Prostate gland (tissue), 2 donors: Measurements from ENCODE around the gene GOSR2. TPM values are rescaled to one million over a fixed set of nuclear protein-coding genes. Genes with fewer than 3 reads are reported as not detected.

Source experiments
- DNase-seq: peaks from one replicate; pipeline ENCODE4 v3.0.0-alpha.2; 2019; ENCODE audit warnings: low spot score
- H3K27ac ChIP-seq, 2 donors: fragments of 200-600 bp; sonication (generic); 2 replicates each; pipeline ENCODE4 v1.5.1; 2017 to 2019
- H3K27me3 ChIP-seq: fragments of 200-600 bp; sonication (generic); replicated peaks from 2 replicates; pipeline ENCODE4 v1.5.1; 2019; ENCODE audit not compliant: insufficient read depth
- H3K36me3 ChIP-seq, 2 donors: fragments of 200-600 bp; sonication (generic); 1 replicate in 1 of 2; 2 replicates in 1 of 2; pipeline versions ENCODE4 v1.5.1 to v1.8.1; 2017 to 2019
- H3K4me1 ChIP-seq: fragments of 200-600 bp; sonication (generic); replicated peaks from 2 replicates; pipeline ENCODE4 v1.5.1; 2019
- H3K4me3 ChIP-seq, 2 donors: fragments of 200-600 bp; sonication (generic); 2 replicates each; pipeline ENCODE4 v1.5.1; 2017 to 2019
- H3K9me3 ChIP-seq: fragments of 200-600 bp; sonication (generic); 2 replicates; pipeline ENCODE4 v1.5.1; 2017
- CTCF ChIP-seq, 4 experiments: fragments of 200-600 bp in 2 of 4; fragments of 450-650 bp in 2 of 4; sonication (generic) in 2 of 4; IDR thresholded peaks; 1 replicate in 3 of 4; 2 replicates in 1 of 4; pipeline ENCODE4 v1.5.1; 2016 to 2019; ENCODE audit warnings: antibody characterized with exemption in 4 of 4, mild to moderate bottlenecking in 2 of 4, moderate library complexity in 2 of 4
- POLR2A ChIP-seq: fragments of 450-650 bp; IDR thresholded peaks from one replicate; pipeline ENCODE4 v1.6.1; 2016; ENCODE audit warnings: antibody characterized with exemption, mild to moderate bottlenecking
- POLR2AphosphoS5 ChIP-seq: sonication (generic); formaldehyde crosslinking; IDR thresholded peaks from one replicate; pipeline ENCODE4 v1.6.1; 2017; ENCODE audit warnings: antibody characterized with exemption
- WGBS: methylation state at CpG from one replicate; pipeline ENCODE4 v1.1.5; 2018; 5-methylcytosine and 5-hydroxymethylcytosine counted together
- intact Hi-C: fragments of 100-400 bp; cut with DNase I; formaldehyde crosslinking; loops from one replicate; pipeline ENCODE4 v1.14.2; 2022
- total RNA-seq, 2 donors: library from RNA; depleted of rRNA; stranded (reverse); fragments of >200 nt; gene quantifications; one replicate each; pipeline ENCODE4 v1.1.0, GENCODE V29; 2016

GOSR2 gene
- total RNA-seq, 2 donors from 2014 or later, result 40.0 to 61.4 TPM

- H3K27me3 ChIP-seq, result no peaks in the 10 kb centered on the region
- H3K27ac ChIP-seq, result no peak overlapping the region
- TF ChIP-seq POLR2AphosphoS5, result peak; percentile 24
- TF ChIP-seq POLR2A, result no peak
- TF ChIP-seq CTCF (IDR thresholded peaks at IDR 0.05), result peak in 2 of 4 experiments; percentile 24 to 55
- no peaks in the 10 kb centered on the region for H3K36me3 ChIP-seq
- no peaks in the 10 kb centered on the region for H3K4me1 ChIP-seq
- intact Hi-C loops, result no loop called here
- 52% methylated on average over 12 of the region's 12 CpGs for WGBS
- no peaks in the 10 kb centered on the region for H3K9me3 ChIP-seq
- H3K4me3 ChIP-seq, result no peak overlapping the region
- peak; percentile 44 for DNase-seq
Measured at GRCh38 chr17:46876353-46876887, 46.5 kb upstream of the GOSR2 start.

GRCh38 chr17:46876926-46877325 is 46.0 kb upstream of the GOSR2 start:
- no peak overlapping the region for H3K27ac ChIP-seq
- intact Hi-C loops, result no loop called here
- 46% methylated on average over 4 of the region's 4 CpGs for WGBS
- H3K27me3 ChIP-seq, result no peaks in the 10 kb centered on the region
- DNase-seq, result no peak
- no peaks in the 10 kb centered on the region for H3K36me3 ChIP-seq
- H3K9me3 ChIP-seq, result no peaks in the 10 kb centered on the region
- H3K4me3 ChIP-seq, result no peak overlapping the region
- TF ChIP-seq POLR2AphosphoS5 (no peak), CTCF (IDR thresholded peaks at IDR 0.05) (no peak), POLR2A (no peak)
- no peaks in the 10 kb centered on the region for H3K4me1 ChIP-seq

- no peak overlapping the region for H3K27ac ChIP-seq
- intact Hi-C loops, result no loop called here
- H3K4me3 ChIP-seq, result no peak overlapping the region
- H3K9me3 ChIP-seq, result no peaks in the 10 kb centered on the region
- H3K4me1 ChIP-seq, result no peaks in the 10 kb centered on the region
- no peaks in the 10 kb centered on the region for H3K27me3 ChIP-seq
- TF ChIP-seq CTCF (IDR thresholded peaks at IDR 0.05) (no peak), POLR2AphosphoS5 (no peak)
- WGBS, result 88% methylated on average over 6 of the region's 6 CpGs
- no peak for DNase-seq
- no peaks in the 10 kb centered on the region for H3K36me3 ChIP-seq
Measured at GRCh38 chr17:46877466-46877865, 45.5 kb upstream of the GOSR2 start.

- intact Hi-C loops, result no loop called here
- WGBS, result 74% methylated on average over 6 of the region's 6 CpGs
- Histone ChIP-seq H3K4me1 (no peaks in the 10 kb centered on the region), H3K27ac (no peak overlapping the region), H3K27me3 (no peaks in the 10 kb centered on the region), H3K9me3 (no peaks in the 10 kb centered on the region), H3K4me3 (no peak overlapping the region), H3K36me3 (no peaks in the 10 kb centered on the region)
- TF ChIP-seq POLR2AphosphoS5 (no peak), POLR2A (no peak)
- DNase-seq, result no peak
Measured at GRCh38 chr17:46878055-46878454, 44.9 kb upstream of the GOSR2 start.

- no peak overlapping the region for H3K4me3 ChIP-seq
- H3K36me3 ChIP-seq, result no peaks in the 10 kb centered on the region
- WGBS, result 64% methylated on average over 7 of the region's 7 CpGs
- intact Hi-C loops, result no loop called here
- H3K27me3 ChIP-seq, result no peaks in the 10 kb centered on the region
- no peak for TF ChIP-seq POLR2AphosphoS5
- no peak for TF ChIP-seq CTCF (IDR thresholded peaks at IDR 0.05)
- no peak for TF ChIP-seq POLR2A
- H3K9me3 ChIP-seq, result no peaks in the 10 kb centered on the region
- no peak for DNase-seq
- H3K27ac ChIP-seq, result no peak overlapping the region
- no peaks in the 10 kb centered on the region for H3K4me1 ChIP-seq
Measured at GRCh38 chr17:46879101-46879500, 43.9 kb upstream of the GOSR2 start.
